MM.1S (cell line): ENCODE measurements around the gene CASZ1.

ENCODE experiments used
- DNase-seq: peaks from one replicate; pipeline ENCODE4 v3.0.0-alpha.2; 2015
- H2AFZ ChIP-seq: fragments of 300-600 bp; sonication (generic); 2 replicates; pipeline ENCODE4 v1.6.0; 2016; ENCODE audit warnings: antibody characterized with exemption, low read length
- H3F3A ChIP-seq: fragments of 300-600 bp; sonication (generic); 2 replicates; pipeline ENCODE4 v1.6.1; 2016; ENCODE audit warnings: mild to moderate bottlenecking, antibody characterized with exemption, low read length, moderate library complexity, mixed read lengths; ENCODE audit not compliant: insufficient read depth
- H3K27ac ChIP-seq: fragments of 300-600 bp; sonication (generic); 2 replicates; pipeline ENCODE4 v1.5.1; 2016; ENCODE audit warnings: mild to moderate bottlenecking, low read length
- H3K27me3 ChIP-seq: fragments of 300-600 bp; sonication (generic); replicated peaks from 2 replicates; pipeline ENCODE4 v1.6.0; 2016; ENCODE audit warnings: low read length; ENCODE audit not compliant: insufficient read depth
- H3K36me3 ChIP-seq: fragments of 300-600 bp; sonication (generic); replicated peaks from 2 replicates; pipeline ENCODE4 v1.6.1; 2016; ENCODE audit warnings: mild to moderate bottlenecking, low read length, mixed read lengths; ENCODE audit not compliant: insufficient read depth
- H3K4me1 ChIP-seq: fragments of 300-600 bp; sonication (generic); 2 replicates; pipeline ENCODE4 v1.6.1; 2016; ENCODE audit warnings: low read length, mixed read lengths
- H3K4me2 ChIP-seq: fragments of 300-600 bp; sonication (generic); 2 replicates; pipeline ENCODE4 v1.6.0; 2016; ENCODE audit warnings: low read depth, low read length
- H3K4me3 ChIP-seq: fragments of 300-600 bp; sonication (generic); 2 replicates; pipeline ENCODE4 v1.5.1; 2016; ENCODE audit warnings: low read length, mixed read lengths
- H3K79me2 ChIP-seq: fragments of 300-600 bp; sonication (generic); 2 replicates; pipeline ENCODE4 v1.6.1; 2016; ENCODE audit warnings: mixed run types, low read length, mixed read lengths
- H3K9ac ChIP-seq: fragments of 300-600 bp; sonication (generic); 2 replicates; pipeline ENCODE4 v1.6.1; 2016; ENCODE audit warnings: low read length, mixed read lengths
- H3K9me2 ChIP-seq: fragments of 300-600 bp; sonication (generic); replicated peaks from 2 replicates; pipeline ENCODE4 v1.6.1; 2016; ENCODE audit warnings: mild to moderate bottlenecking, low read length, mixed read lengths; ENCODE audit not compliant: insufficient read depth
- H3K9me3 ChIP-seq: fragments of 300-600 bp; sonication (generic); replicated peaks from 2 replicates; pipeline ENCODE4 v1.6.1; 2016; ENCODE audit warnings: mild to moderate bottlenecking, low read length, mixed read lengths; ENCODE audit not compliant: insufficient read depth
- H4K20me1 ChIP-seq: fragments of 300-600 bp; sonication (generic); 2 replicates; pipeline ENCODE4 v1.6.1; 2016; ENCODE audit warnings: mild to moderate bottlenecking, low read length, moderate library complexity, mixed read lengths; ENCODE audit not compliant: insufficient read depth
- EZH2 ChIP-seq: fragments of 300-600 bp; sonication (generic); optimal IDR thresholded peaks from 2 replicates; pipeline ENCODE3; 2017; ENCODE audit warnings: low read depth, mild to moderate bottlenecking, antibody characterized with exemption, low read length, mixed read lengths
- EZH2phosphoT487 ChIP-seq: fragments of 300-600 bp; sonication (generic); IDR thresholded peaks from 2 replicates; pipeline ENCODE4 v1.6.1; 2018; ENCODE audit warnings: antibody characterized with exemption, low read length
- TF ChIP-seq, protein P1 (sequence below): fragments of 300-600 bp; sonication (generic); IDR thresholded peaks from 2 replicates; pipeline ENCODE4 v1.5.1; 2016; ENCODE audit warnings: antibody characterized with exemption, low read length, mixed read lengths

CASZ1 gene

DNA sequence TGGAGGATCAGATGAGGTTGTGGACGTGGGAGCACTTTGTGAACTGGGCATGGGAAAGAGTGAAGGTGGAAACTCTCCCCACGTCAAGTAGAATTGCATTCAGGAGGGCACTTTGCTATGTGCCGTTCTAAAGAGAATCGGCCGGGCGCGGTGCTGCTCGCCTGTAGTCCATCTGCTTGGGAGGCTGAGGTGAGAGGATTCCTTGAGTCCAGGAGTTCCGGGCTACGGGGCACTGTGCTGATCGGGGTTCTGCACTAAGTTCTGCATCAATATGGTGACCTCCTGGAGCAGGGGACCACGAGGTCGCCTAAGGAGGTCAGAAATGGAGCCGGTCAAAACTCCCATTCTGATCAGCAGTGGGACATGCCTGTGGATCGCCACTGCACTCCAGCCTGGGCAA is 179.8 kb downstream of the CASZ1 start:
- Histone ChIP-seq H3F3A (no peaks in the 10 kb centered on the region), H3K27me3 (no peaks in the 10 kb centered on the region), H3K9ac (no peak overlapping the region), H3K4me3 (no peak overlapping the region), H4K20me1 (no peaks in the 10 kb centered on the region), H3K79me2 (no peaks in the 10 kb centered on the region), H3K27ac (no peak overlapping the region), H2AFZ (no peak overlapping the region), H3K4me1 (no peaks in the 10 kb centered on the region), H3K4me2 (no peak overlapping the region), H3K9me3 (no peaks in the 10 kb centered on the region), H3K36me3 (no peaks in the 10 kb centered on the region), H3K9me2 (no peaks in the 10 kb centered on the region)
- no peak for DNase-seq
- TF ChIP-seq, protein P1, sequence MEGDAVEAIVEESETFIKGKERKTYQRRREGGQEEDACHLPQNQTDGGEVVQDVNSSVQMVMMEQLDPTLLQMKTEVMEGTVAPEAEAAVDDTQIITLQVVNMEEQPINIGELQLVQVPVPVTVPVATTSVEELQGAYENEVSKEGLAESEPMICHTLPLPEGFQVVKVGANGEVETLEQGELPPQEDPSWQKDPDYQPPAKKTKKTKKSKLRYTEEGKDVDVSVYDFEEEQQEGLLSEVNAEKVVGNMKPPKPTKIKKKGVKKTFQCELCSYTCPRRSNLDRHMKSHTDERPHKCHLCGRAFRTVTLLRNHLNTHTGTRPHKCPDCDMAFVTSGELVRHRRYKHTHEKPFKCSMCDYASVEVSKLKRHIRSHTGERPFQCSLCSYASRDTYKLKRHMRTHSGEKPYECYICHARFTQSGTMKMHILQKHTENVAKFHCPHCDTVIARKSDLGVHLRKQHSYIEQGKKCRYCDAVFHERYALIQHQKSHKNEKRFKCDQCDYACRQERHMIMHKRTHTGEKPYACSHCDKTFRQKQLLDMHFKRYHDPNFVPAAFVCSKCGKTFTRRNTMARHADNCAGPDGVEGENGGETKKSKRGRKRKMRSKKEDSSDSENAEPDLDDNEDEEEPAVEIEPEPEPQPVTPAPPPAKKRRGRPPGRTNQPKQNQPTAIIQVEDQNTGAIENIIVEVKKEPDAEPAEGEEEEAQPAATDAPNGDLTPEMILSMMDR = no peak
- TF ChIP-seq EZH2phosphoT487 = no peak
- TF ChIP-seq EZH2 = no peak

DNA sequence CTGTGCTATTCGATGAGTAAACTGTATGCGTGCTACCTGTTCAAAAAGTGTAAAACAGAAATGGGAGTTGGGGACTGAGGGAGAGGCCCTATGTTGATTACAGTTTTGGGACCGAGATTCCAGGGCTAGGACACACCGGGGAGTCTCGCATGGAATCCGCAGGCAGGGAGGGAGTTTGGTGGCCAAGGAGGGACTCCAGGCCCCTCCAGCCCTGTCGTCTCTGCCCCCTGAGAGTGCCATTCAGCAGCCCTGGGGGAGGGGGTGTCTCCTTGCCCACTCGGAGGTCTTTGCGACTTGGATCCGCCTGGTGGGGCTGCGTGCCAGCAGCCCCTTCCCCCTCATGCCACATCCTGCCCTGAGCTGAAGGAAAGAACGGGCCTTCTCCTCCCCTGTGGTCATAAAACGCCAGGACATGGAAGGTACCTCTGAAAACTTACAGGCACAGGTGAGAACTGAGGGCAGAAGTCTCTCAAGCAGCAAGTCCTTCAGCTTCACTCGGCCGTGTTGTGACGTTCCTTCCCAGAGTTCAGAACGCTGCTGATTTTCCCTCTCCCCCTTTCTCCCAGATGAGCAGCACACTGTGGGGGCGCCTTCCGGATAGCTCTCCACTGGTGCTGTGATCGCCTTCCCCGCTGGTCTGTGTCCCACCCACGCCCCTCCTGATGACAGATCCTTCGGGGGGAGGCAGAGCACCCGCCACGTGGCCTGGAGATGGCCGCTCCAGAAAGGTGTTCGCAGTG is 180.3 kb downstream of the CASZ1 start:
- no peaks in the 10 kb centered on the region for H3K79me2 ChIP-seq
- H3K36me3 ChIP-seq = no peaks in the 10 kb centered on the region
- TF ChIP-seq, protein P1 = no peak
- TF ChIP-seq EZH2phosphoT487 = no peak
- TF ChIP-seq EZH2 = no peak
- no peak overlapping the region for H2AFZ ChIP-seq
- H3K4me1 ChIP-seq = no peaks in the 10 kb centered on the region
- H3K4me3 ChIP-seq = no peak overlapping the region
- no peaks in the 10 kb centered on the region for H3K27me3 ChIP-seq
- H4K20me1 ChIP-seq = no peaks in the 10 kb centered on the region
- no peak overlapping the region for H3K27ac ChIP-seq
- no peak overlapping the region for H3K9ac ChIP-seq
- no peak for DNase-seq
- no peaks in the 10 kb centered on the region for H3F3A ChIP-seq
- no peaks in the 10 kb centered on the region for H3K9me2 ChIP-seq
- H3K9me3 ChIP-seq = no peaks in the 10 kb centered on the region
- H3K4me2 ChIP-seq = no peak overlapping the region

DNA sequence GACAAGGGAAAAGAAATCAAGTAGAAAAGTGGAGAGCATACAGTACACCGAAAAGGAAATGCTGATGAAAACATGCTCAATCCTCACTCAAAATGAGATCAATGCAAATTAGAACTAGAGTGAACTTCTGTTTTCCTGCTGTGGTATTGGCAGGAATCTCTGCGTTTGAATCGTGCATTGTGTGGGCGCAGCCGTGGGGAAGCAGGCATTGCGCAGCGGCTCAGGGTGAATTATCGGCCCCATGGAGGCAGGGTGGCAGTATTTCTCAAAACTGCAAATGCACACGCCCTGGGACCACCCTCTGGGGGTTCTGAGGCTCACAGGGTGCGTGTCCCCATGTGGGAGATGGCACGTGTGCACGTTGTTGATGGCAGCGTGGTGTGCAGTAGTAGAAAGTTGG is 181.1 kb downstream of the CASZ1 start:
- H3K79me2 ChIP-seq = no peaks in the 10 kb centered on the region
- no peak for TF ChIP-seq EZH2phosphoT487
- TF ChIP-seq, protein P1 = no peak
- no peak for TF ChIP-seq EZH2
- DNase-seq = no peak
- H3F3A ChIP-seq = no peaks in the 10 kb centered on the region
- no peak overlapping the region for H2AFZ ChIP-seq
- no peak overlapping the region for H3K9ac ChIP-seq
- H3K27me3 ChIP-seq = no peaks in the 10 kb centered on the region
- H3K36me3 ChIP-seq = no peaks in the 10 kb centered on the region
- H3K27ac ChIP-seq = no peak overlapping the region
- no peaks in the 10 kb centered on the region for H3K4me1 ChIP-seq
- no peaks in the 10 kb centered on the region for H4K20me1 ChIP-seq
- no peak overlapping the region for H3K4me3 ChIP-seq
- no peaks in the 10 kb centered on the region for H3K9me3 ChIP-seq
- no peak overlapping the region for H3K4me2 ChIP-seq
- no peaks in the 10 kb centered on the region for H3K9me2 ChIP-seq
